HepG2 (cell line): Measurements from ENCODE around the gene CCDC50. TPM values are rescaled to one million over a fixed set of nuclear protein-coding genes. Genes with fewer than 3 reads are reported as not detected.

Experiments
- ATAC-seq: fragments of 200-7000 bp; cut with Tn5 transposase; 3 replicates; pipeline ENCODE4 v1.9.1; 2020; ENCODE audit warnings: mild to moderate bottlenecking, moderate library complexity
- BruUV-seq: library from RNA; stranded (reverse); fragments of 400-500 nt; replicated peaks from 2 replicates; lab custom pipeline; 2021; lab: Mats Ljungman, UMichigan
- CTCF ChIA-PET: fragments of 300-600 bp; formaldehyde crosslinking; extraction: SDS; loops from one replicate; lab custom pipeline; 2021; ENCODE audit warnings: low total read pairs, inconsistent platforms, low intra/inter-chr PET ratio; lab: Yijun Ruan, JAX
- POLR2A ChIA-PET: fragments of 350-600 bp; sonication (Branson Sonifier 250); formaldehyde crosslinking; loops from one replicate; lab custom pipeline; 2020; ENCODE audit warnings: antibody characterized with exemption, inconsistent platforms; lab: Yijun Ruan, JAX
- DNase-seq: peaks from one replicate; pipeline ENCODE4 v3.0.0-alpha.2; 2015; ENCODE audit warnings: low spot score
- FAIRE-seq: peaks from 3 replicates; lab custom pipeline; 2011; peaks lifted over from hg19 to GRCh38; lab: Jason Lieb, UNC
- H2AFZ ChIP-seq: one replicate; pipeline ENCODE4 v1.6.1; 2011; ENCODE audit warnings: low read length, inconsistent platforms
- H3K27ac ChIP-seq: fragments of 300-600 bp; 3 replicates; pipeline ENCODE4 v1.8.0; 2011; ENCODE audit warnings: mixed run types, mild to moderate bottlenecking, mixed read lengths, low read length, inconsistent platforms; ENCODE audit not compliant: insufficient read depth; ENCODE audit errors: extremely low read length
- H3K27me3 ChIP-seq, 2 experiments: fragments of 200-600 bp in 1 of 2; 2 replicates in 1 of 2; 3 replicates in 1 of 2; pipeline versions ENCODE4 v1.6.0 to v1.8.0; 2011; ENCODE audit warnings: low read length in 2 of 2, mild to moderate bottlenecking in 2 of 2, moderate library complexity in 2 of 2, inconsistent platforms in 1 of 2; ENCODE audit not compliant: insufficient read depth in 2 of 2, control insufficient read depth in 1 of 2
- H3K36me3 ChIP-seq, 2 experiments: fragments of 200-600 bp in 1 of 2; replicated peaks in 1 of 2; 2 replicates in 1 of 2; 3 replicates in 1 of 2; pipeline versions ENCODE4 v1.5.1 to v1.8.0; 2011; ENCODE audit warnings: low read length in 2 of 2, inconsistent platforms in 1 of 2; ENCODE audit not compliant: insufficient read depth in 2 of 2, control insufficient read depth in 1 of 2
- H3K4me1 ChIP-seq: 2 replicates; pipeline ENCODE4 v1.5.1; 2012; ENCODE audit warnings: low read length, inconsistent platforms; ENCODE audit not compliant: insufficient read depth
- H3K4me2 ChIP-seq: 2 replicates; pipeline ENCODE4 v1.6.0; 2011; ENCODE audit warnings: low read depth, low read length, inconsistent platforms
- H3K4me3 ChIP-seq, 3 experiments: fragments of 200-600 bp in 1 of 3; sonication (generic), shearing (Covaris generic) in 1 of 3; replicated peaks in 1 of 3; 2 replicates each; pipeline ENCODE4 v1.5.1; 2011 to 2016; ENCODE audit warnings: low read length in 3 of 3, inconsistent platforms in 2 of 3, low read depth in 2 of 3, mild to moderate bottlenecking in 2 of 3, control low read depth in 1 of 3, mixed read lengths in 1 of 3; ENCODE audit not compliant: insufficient read depth in 1 of 3
- H3K79me2 ChIP-seq: one replicate; pipeline ENCODE4 v1.6.1; 2011; ENCODE audit warnings: low read length, inconsistent platforms; ENCODE audit not compliant: insufficient read depth
- H3K9ac ChIP-seq: 2 replicates; pipeline ENCODE4 v1.6.0; 2011; ENCODE audit warnings: mild to moderate bottlenecking, low read depth, low read length, inconsistent platforms; ENCODE audit not compliant: insufficient read depth
- H3K9me3 ChIP-seq: 2 replicates; pipeline ENCODE4 v1.5.1; 2012; ENCODE audit warnings: mild to moderate bottlenecking, low read length
- H4K20me1 ChIP-seq: 2 replicates; pipeline ENCODE4 v1.6.0; 2011; ENCODE audit warnings: inconsistent platforms, mild to moderate bottlenecking, low read length, moderate library complexity; ENCODE audit not compliant: insufficient read depth
- ATF6 ChIP-seq: sonication (generic); formaldehyde crosslinking; conservative IDR thresholded peaks from 2 replicates; pipeline ENCODE4 v1.4.0; 2020; ENCODE audit warnings: missing genetic modification reagents
- HOXA5 ChIP-seq: sonication (generic); formaldehyde crosslinking; IDR thresholded peaks from 2 replicates; pipeline ENCODE4 v1.4.0; 2020; ENCODE audit warnings: missing genetic modification reagents
- KDM6A ChIP-seq: IDR thresholded peaks from 2 replicates; pipeline ENCODE4 v1.6.1; 2016; ENCODE audit warnings: low read depth
- SAP130 ChIP-seq: IDR thresholded peaks from 2 replicates; pipeline ENCODE4 v1.6.1; 2016; ENCODE audit warnings: low read depth
- SNAPC2 ChIP-seq: sonication (generic); formaldehyde crosslinking; IDR thresholded peaks from 2 replicates; pipeline ENCODE4 v1.8.1; 2022; ENCODE audit warnings: mild to moderate bottlenecking, missing genetic modification reagents
- SOX6 ChIP-seq, 2 experiments: fragments of 450-650 bp in 1 of 2; sonication (generic) in 1 of 2; formaldehyde crosslinking in 1 of 2; IDR thresholded peaks; 2 replicates each; pipeline versions ENCODE4 v1.4.0 to v1.6.1; 2017 to 2020; ENCODE audit warnings: antibody characterized with exemption in 1 of 2, mild to moderate bottlenecking in 1 of 2, missing genetic modification reagents in 1 of 2
- TBP ChIP-seq: sonication (generic); formaldehyde crosslinking; IDR thresholded peaks from 2 replicates; pipeline ENCODE4 v1.5.0; 2020; ENCODE audit warnings: missing genetic modification reagents
- ZNF740 ChIP-seq: sonication (generic); formaldehyde crosslinking; IDR thresholded peaks from 2 replicates; pipeline ENCODE4 v1.4.0; 2020; ENCODE audit warnings: missing genetic modification reagents
- WGBS: methylation state at CpG from one replicate; pipeline ENCODE4 v1.1.6; 2017; ENCODE audit warnings: low lambda C conversion rate; 5-methylcytosine and 5-hydroxymethylcytosine counted together
- in situ Hi-C: cut with HindIII; loops from 2 replicates; pipeline ENCODE4 v1.10.0; 2017; ENCODE audit warnings: low pct_unique_long_range_greater_than_20kb; ENCODE audit not compliant: extremely low pct_ligation_motif_present
- intact Hi-C: fragments of 100-400 bp; cut with micrococcal nuclease; formaldehyde crosslinking; loops from one replicate; pipeline ENCODE4 v1.10.0; 2022; ENCODE audit not compliant: unreplicated experiment
- polyA plus RNA-seq, 8 experiments: library from polyadenylated mRNA; depleted of rRNA in 3 of 8; stranded (reverse) in 7 of 8; unstranded in 1 of 8; fragments of >200 nt; fragmentation: Illumina TruSeq in 4 of 8; extraction: Trizol in 4 of 8; gene quantifications; 2 replicates each; pipeline versions ENCODE4 v1.2.1 to v1.2.3, GENCODE V29; 2011 to 2016; ENCODE audit warnings: low read depth in 4 of 8, missing spikeins in 1 of 8, mixed read lengths in 1 of 8; ENCODE audit not compliant: insufficient read depth in 1 of 8
- total RNA-seq, 5 experiments: library from RNA; depleted of rRNA; stranded (reverse); fragments of >200 nt; fragmentation: Illumina TruSeq; extraction: Trizol; gene quantifications; 2 replicates each; pipeline ENCODE4 v1.2.3, GENCODE V29; 2016; ENCODE audit warnings: low read depth in 1 of 5
- TF ChIP-seq, protein P1 (sequence below): sonication (generic); formaldehyde crosslinking; IDR thresholded peaks from 2 replicates; pipeline ENCODE4 v1.5.0; 2020; ENCODE audit warnings: missing genetic modification reagents
- TF ChIP-seq, protein P2 (sequence below): sonication (generic); formaldehyde crosslinking; IDR thresholded peaks from 2 replicates; pipeline ENCODE4 v1.5.0; 2020; ENCODE audit warnings: mild to moderate bottlenecking, missing genetic modification reagents, borderline replicate concordance

The CCDC50 gene
- total and polyA plus RNA-seq, 2 of the 13 experiments (the other 11 are each of a cell fraction or from before 2014, with no cell fraction given), result 47.6 to 66.4 TPM

- no peaks in the 10 kb centered on the region for H3K36me3 ChIP-seq
- H3K79me2 ChIP-seq, result peaks cover 62% of the 10 kb centered on the region
- ATAC-seq, result no peak
- H3K27me3 ChIP-seq, result no peaks in the 10 kb centered on the region
- H3K4me1 ChIP-seq, result peaks cover 62% of the 10 kb centered on the region
- H2AFZ ChIP-seq, result no peak overlapping the region
- TSS peak; percentile 57 for BruUV-seq
- POLR2A ChIA-PET, result no interaction called here
- peak overlapping the region; percentile 95 for H3K27ac ChIP-seq
- no peak for TF ChIP-seq SNAPC2 (CRISPR knock-in tag)
- no peak for TF ChIP-seq ZNF740 (CRISPR knock-in tag)
- no peak for TF ChIP-seq TBP (CRISPR knock-in tag)
- TF ChIP-seq, protein P1, sequence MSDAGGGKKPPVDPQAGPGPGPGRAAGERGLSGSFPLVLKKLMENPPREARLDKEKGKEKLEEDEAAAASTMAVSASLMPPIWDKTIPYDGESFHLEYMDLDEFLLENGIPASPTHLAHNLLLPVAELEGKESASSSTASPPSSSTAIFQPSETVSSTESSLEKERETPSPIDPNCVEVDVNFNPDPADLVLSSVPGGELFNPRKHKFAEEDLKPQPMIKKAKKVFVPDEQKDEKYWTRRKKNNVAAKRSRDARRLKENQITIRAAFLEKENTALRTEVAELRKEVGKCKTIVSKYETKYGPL (CRISPR knock-in tag), result no peak
- TF ChIP-seq, protein P2, sequence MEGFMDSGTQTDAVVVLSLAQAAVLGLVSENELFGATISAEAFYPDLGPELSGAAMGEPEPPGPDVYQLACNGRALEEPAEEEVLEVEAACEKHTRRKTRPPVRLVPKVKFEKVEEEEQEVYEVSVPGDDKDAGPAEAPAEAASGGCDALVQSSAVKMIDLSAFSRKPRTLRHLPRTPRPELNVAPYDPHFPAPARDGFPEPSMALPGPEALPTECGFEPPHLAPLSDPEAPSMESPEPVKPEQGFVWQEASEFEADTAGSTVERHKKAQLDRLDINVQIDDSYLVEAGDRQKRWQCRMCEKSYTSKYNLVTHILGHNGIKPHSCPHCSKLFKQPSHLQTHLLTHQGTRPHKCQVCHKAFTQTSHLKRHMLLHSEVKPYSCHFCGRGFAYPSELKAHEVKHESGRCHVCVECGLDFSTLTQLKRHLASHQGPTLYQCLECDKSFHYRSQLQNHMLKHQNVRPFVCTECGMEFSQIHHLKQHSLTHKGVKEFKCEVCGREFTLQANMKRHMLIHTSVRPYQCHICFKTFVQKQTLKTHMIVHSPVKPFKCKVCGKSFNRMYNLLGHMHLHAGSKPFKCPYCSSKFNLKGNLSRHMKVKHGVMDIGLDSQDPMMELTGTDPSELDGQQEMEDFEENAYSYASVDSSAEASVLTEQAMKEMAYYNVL (CRISPR knock-in tag), result 0 out of 2 replicates have a peak, but pooled peaks have one; percentile 13
- no peak for TF ChIP-seq ATF6 (CRISPR knock-in tag)
- 0 out of 2 replicates have a peak, but pooled peaks have one; percentile 4 for TF ChIP-seq SAP130 (CRISPR knock-in tag)
- TF ChIP-seq HOXA5 (CRISPR knock-in tag), result 0 out of 2 replicates have a peak, but pooled peaks have one; percentile 16
- no peak for TF ChIP-seq KDM6A
- TF ChIP-seq SOX6 (IDR thresholded peaks at IDR 0.05), result no peak
- TF ChIP-seq SOX6 (CRISPR knock-in tag; IDR thresholded peaks at IDR 0.05), result 0 out of 2 replicates have a peak, but pooled peaks have one; percentile 5
- peaks cover 16% of the 10 kb centered on the region; the same call in 1 of the 2 replicates for H4K20me1 ChIP-seq
- H3K4me3 ChIP-seq, result peak overlapping the region; percentile 70 to 89 (median 88)
- CTCF ChIA-PET, result no interaction called here
- no peaks in the 10 kb centered on the region for H3K9me3 ChIP-seq
- intact Hi-C loops (loop anchor here (5.0 kb wide), 1 partner anchor 52 kb away; no protein-coding TSS in a partner anchor), in situ Hi-C loops (no loop called here)
- peak overlapping the region; percentile 89 for H3K4me2 ChIP-seq
- H3K9ac ChIP-seq, result peak overlapping the region; percentile 94
- DNase-seq, result peak; percentile 16
- under 1% methylated on average over 11 of the region's 11 CpGs for WGBS
- no peak for FAIRE-seq
Observed at GRCh38 chr3:191330530-191331048, 1.4 kb downstream of the CCDC50 start.
